Astrocyte of the cerebellum (primary cell): Measurements from ENCODE around the gene EPHA2.

Experiments used
- DNase-seq: peaks from one replicate; pipeline ENCODE4 v3.0.0-alpha.2; 2011; ENCODE audit warnings: low read depth
- H3K4me3 ChIP-seq: 2 replicates; pipeline ENCODE4 v1.5.1; 2011; ENCODE audit warnings: mild to moderate bottlenecking, low read depth, low read length, moderate library complexity
- CTCF ChIP-seq: IDR thresholded peaks from 2 replicates; pipeline ENCODE4 v1.5.1; 2012; ENCODE audit warnings: low read length, low read depth, moderate library complexity, mild to moderate bottlenecking; ENCODE audit errors: missing control alignments
- in situ Hi-C: cut with HindIII; loops from 2 replicates; pipeline ENCODE4 v1.10.0; 2017; ENCODE audit warnings: low sequenced_read_pairs

EPHA2 gene

GRCh38 chr1:16191309-16191708, 35.4 kb upstream of the EPHA2 start:
- H3K4me3 ChIP-seq = no peak overlapping the region
- in situ Hi-C loops = no loop called here
- TF ChIP-seq CTCF = no peak
- DNase-seq = no peak

GRCh38 chr1:16189921-16190621, 34.2 kb upstream of the EPHA2 start:
- no peak overlapping the region for H3K4me3 ChIP-seq
- peak; percentile 33 for DNase-seq
- no peak for TF ChIP-seq CTCF
- in situ Hi-C loops = no loop called here

GRCh38 chr1:16189003-16189402, 33.1 kb upstream of the EPHA2 start:
- no peak for DNase-seq
- TF ChIP-seq CTCF = no peak
- in situ Hi-C loops = no loop called here
- H3K4me3 ChIP-seq = no peak overlapping the region

GRCh38 chr1:16187748-16188401, 32.0 kb upstream of the EPHA2 start:
- peak; percentile 96 for TF ChIP-seq CTCF
- in situ Hi-C loops = no loop called here
- peak; percentile 59 for DNase-seq
- no peak overlapping the region for H3K4me3 ChIP-seq

GRCh38 chr1:16186655-16187235, 30.9 kb upstream of the EPHA2 start:
- DNase-seq = no peak
- TF ChIP-seq CTCF = no peak
- H3K4me3 ChIP-seq = no peak overlapping the region
- in situ Hi-C loops = no loop called here

GRCh38 chr1:16184557-16185303, 28.9 kb upstream of the EPHA2 start:
- no peak overlapping the region for H3K4me3 ChIP-seq
- in situ Hi-C loops = no loop called here
- DNase-seq = no peak
- no peak for TF ChIP-seq CTCF
